ENCODE data around the gene THBS2. TPM values are rescaled to one million over a fixed set of nuclear protein-coding genes. Genes with fewer than 3 reads are reported as not detected.

The THBS2 gene
- total RNA-seq, 2 donors from 2014 or later: 358 to 373 TPM

DNA sequence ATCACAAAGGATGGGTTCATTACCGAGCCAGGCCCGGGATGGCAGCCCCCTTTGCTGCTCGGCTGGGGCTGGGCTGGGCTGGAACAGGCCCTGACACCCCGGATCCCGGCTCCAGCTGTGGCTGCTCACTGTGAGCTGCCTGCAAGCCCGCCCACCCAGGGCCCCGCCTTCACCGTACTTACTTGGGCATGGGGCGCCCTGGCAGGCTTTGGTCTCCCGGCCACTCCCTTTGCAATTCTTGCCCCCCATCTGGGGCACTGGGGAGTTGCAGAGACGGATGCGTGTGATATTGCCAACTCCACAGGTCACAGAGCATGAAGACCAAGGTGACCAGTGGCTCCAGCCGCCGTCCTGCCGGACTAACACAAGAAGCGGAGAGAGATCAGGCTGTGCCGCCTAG, 16.7 kb downstream of the THBS2 start:
- DNase-seq (ENCODE audit: low spot score): peak; percentile 79
- intact Hi-C loops (cut with DNase I): no loop called here

DNA sequence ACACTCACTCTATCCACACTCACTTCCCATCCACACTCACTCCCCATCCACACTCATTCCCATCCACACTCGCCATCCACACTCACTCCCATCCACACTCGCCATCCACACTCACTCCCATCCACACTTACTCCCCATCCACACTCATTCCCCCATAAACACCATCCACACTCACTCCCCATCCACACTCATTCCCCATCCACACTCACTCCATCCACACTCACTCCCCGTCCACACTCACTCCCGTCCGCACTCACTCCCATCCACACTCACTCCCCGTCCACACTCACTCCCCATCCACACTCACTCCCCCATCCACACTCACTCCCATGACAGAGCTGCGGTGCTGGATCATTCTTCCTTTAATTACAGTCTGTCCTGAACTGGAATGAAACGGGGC, 17.1 kb downstream of the THBS2 start:
- DNase-seq (ENCODE audit: low spot score): no peak
- intact Hi-C loops (cut with DNase I): no loop called here

DNA sequence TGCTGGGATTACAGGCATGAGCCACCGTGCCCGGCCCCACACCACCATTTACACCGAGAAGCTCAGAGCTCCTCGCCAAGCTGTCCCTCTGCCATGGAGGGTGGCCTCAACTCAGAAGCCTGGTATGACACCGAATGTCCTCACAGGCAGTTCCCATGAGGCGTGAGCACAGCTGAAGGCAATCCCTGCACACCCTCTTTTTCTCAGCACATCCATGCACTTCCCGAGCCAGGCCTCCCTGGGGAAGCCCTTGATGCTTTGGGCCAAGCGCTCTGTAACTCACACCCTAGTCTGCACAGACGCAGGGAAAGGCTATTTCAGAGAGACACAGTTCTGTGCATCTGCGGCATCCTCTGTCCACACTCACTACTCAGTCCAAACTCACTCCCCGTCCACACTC, 18.4 kb downstream of the THBS2 start:
- peak; percentile 61 for DNase-seq (ENCODE audit: low spot score)
- intact Hi-C loops (cut with DNase I): no loop called here

DNA sequence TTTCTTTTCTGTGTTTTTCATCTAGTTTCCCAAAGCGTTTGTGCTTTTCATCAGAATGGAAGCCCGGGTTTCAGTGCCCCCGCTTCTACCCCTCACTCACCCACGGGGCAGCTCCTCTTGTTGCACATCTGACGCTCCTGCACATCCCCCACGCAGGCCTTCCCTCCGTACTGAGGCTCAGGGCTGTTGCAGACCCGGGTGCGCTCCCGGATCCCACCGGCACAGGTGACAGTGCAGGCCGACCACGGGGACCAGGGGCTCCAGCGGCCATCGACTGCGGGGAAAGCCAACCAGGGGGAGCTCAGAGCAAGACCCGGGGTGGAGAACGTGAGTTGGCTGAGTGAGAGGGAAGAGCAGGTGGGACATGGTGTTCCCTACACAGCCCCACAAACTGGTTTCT, 19.0 kb downstream of the THBS2 start:
- intact Hi-C loops (cut with DNase I): no loop called here
- DNase-seq (ENCODE audit: low spot score): peak; percentile 74

DNA sequence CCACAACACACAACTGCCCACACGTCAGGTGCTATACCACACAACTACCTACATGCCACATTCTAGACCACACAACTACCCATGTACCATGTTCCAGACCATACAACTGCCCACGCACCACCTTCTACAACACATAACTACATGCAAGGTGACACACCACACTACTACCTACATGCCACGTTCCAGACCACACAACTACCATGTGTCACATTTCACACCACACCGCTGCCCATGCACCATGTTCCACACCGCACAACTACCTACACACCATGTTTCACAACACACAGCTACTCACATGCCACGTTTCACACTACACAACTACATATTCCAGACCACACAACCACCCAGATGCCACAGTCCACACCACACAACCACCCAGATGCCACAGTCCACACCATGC, 19.8 kb downstream of the THBS2 start:
- DNase-seq (ENCODE audit: low spot score): peak; percentile 54
- intact Hi-C loops (cut with DNase I): no loop called here

DNA sequence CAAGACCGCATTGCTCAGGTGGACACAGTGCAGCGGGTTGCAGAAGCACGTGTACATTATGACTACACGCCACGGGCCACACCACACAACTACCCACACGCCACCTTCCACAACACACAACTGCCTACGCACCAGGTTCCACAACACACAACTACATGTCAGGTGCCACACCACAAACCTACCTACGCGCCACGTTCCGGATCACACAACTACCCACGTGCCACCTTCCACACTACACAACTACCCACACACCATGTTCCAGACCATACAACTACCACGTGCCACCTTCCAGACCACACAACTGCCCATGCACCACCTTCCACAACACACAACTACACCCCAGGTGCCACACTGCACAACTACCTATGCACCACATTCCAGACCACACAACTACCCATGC, 20.5 kb downstream of the THBS2 start:
- intact Hi-C loops (cut with DNase I): no loop called here
- DNase-seq (ENCODE audit: low spot score): peak; percentile 78

DNA sequence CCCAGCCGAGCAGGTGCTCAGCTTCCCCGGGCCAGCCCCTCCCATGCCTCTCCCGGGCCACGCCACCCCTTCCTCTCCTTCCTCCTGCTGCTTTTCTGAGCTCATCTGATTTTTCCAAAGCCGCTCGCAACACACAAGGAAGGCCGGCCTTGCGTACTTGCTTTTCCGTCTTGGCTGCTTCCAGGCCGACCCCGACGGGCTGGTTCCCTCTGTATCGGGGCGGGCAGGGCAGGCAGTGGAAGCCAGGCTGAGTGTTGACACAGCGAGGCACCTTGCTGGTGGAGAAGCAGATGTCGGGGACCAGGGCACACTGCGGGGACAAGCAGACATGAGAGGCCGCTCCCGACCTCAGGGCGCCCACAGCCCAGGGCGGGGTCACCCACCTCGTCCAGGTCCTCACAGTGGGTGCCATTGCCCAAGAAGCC, 21.1 kb downstream of the THBS2 start:
- intact Hi-C loops (cut with DNase I): no loop called here
- peak; percentile 78 for DNase-seq (ENCODE audit: low spot score)

DNA sequence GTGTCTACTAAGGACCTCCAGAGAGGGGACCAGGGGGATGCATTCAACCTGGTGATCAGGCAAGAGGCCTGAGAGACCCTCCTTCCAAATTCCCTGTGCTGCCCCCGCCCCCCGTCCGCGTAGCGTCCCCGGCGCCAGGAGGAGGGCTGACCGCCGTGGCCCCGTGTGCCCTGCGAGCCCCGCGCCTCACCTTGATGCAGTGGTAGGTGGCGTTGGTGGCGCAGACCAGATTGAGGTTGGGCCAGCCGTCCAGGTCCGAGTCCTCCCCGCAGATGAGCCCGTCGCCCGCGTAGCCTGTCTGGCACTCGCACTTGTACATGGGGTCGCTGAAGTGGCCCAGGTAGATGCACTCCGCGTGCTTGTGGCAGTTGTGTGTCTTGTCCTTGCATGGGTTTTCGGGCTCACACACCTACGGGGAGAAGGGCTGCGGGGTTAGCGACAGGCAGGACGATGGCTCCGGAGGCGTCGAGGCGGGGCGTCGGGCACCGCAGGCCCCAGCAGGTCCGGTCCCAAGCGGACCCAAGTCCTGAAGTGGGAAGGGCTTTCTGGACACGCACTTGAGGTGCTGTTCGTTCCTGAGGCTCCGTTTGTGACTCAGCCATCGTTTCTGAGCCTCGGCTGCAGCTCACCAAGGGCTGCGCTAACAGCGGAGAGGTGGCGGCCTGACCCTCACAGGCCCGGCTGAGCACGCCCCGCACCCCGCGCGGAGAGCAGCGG, 21.7 kb downstream of the THBS2 start:
- peak; percentile 82 for DNase-seq (ENCODE audit: low spot score)
- intact Hi-C loops (cut with DNase I): no loop called here

DNA sequence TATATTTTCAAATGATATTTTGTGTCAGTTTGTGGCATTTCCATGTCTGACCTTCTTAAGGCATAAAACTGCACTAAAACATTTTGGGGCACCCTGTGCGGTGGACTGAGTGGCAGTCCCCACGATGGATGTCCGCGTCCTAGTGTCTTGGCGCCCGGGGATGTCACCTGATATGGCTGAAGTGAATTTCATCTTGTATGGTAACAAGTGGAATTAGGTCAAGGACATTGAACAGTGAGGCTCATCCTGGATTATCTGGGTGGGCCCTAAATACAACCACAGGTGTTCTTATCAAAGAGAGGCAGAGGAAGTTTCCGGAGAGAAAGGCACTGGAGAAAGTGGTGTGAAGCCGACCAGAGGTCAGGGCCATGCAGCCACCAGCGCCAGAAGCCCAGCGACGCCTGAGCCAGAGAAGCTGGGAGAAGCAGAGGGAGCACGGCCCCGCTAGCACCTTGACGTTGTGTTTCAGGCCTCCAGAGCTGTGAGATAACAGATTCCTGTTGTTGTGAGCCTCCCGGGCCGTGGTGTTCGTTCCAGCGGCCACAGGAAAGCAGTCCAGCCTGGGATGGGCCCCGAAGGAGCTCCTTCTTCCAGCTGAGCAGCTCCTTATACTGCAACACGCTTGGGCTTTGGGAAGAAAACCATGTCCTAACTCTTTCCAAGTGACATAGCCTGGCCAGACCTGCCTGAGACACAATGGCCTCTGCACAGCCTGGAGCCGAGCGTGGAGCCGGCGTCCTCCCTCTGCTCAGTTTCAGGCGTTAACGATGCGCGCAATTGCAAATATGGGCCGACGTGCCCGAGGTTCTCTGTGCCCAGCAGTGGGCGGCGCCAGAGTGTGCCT, 22.5 kb downstream of the THBS2 start:
- peak; percentile 81 for DNase-seq (ENCODE audit: low spot score)
- intact Hi-C loops (cut with DNase I): no loop called here

DNA sequence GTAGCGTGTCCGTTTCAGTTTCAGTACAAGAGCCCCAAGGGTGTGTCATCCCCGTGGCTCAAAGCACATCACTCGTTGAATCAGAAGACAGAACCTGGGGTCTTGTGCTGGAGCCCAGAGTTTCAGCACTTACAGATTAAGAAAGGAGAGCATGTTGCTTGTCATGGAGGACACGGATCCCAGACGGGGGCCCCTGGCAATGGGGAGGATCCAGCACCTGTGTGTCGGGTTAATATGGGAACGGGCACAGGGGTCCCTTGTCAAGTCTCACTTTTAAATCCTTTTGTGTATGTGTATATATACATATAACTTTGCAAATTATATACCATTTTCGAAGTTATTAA, 23.4 kb downstream of the THBS2 start:
- intact Hi-C loops (cut with DNase I): no loop called here
- no peak for DNase-seq (ENCODE audit: low spot score)

DNA sequence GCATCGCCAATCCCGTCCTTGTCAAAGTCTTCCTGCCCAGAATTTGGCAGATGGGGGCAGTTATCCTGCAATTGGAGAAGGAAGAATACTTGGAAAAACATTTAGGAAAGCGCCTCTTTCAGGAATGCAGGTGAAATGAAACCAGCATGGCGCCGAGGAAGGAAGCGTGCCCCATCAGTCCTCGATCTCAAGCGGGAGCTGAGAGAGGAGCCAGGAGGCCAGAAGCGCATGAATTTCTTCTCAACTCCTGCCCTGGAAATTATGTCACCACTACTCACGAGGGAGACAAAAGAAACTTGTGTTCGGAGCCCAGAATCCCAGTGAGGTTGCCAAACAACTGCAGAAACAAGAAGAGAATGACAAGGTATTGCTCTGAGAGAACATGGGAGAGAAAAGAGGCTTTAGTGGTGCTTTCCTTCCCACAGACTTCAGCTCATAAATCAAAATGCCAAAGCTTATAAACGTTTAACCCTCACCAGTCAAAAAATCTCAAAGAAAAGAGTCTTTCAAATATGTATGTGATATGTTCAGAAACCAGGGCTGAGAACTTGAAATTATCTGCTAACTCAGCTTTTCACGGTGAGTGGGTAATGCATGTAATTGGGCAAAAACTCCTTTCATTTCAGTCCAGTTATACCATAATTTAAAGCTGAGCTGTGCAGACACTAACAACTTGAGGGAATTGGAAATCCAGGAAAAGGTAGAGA, 23.9 kb downstream of the THBS2 start:
- no peak for DNase-seq (ENCODE audit: low spot score)
- intact Hi-C loops (cut with DNase I): no loop called here

DNA sequence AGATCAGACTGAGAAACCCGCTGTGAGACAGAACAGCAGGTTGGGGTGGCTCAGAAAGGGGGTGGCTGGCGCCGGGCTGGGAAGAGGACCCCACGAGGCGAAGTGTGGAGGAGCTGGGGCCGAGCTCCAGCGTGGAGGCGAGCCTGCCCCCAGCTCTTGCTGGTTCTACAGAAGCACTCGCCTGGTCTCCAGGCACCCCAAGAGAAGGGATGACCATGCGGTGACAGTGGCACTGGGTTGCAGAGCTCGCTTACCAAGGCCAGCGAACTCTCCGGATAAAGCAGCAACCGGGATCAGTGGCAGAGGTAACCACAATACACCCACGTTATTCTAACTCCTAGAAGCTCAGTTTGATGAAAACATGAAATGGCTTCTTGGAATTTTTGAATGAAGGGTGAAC, 26.5 kb downstream of the THBS2 start:
- no peak for DNase-seq (ENCODE audit: low spot score)
- intact Hi-C loops (cut with DNase I): no loop called here

DNA sequence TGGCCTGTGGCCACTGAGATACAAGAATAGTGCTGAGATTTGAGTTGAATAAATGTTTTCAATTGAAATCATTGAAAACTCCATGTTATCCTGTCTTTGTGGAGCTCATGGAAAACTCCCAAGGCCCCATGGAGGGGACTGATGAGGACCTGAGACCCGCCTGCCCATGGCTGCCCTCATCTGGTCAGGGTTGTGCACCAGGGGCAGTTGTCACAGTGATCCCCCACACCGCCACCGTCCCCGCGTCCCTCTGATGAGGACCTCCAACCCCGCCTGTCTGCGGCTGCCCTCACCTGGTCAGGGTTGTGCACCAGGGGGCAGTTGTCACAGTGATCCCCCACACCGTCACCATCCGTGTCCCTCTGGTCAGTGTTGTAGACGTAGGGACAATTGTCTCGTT, 27.8 kb downstream of the THBS2 start:
- intact Hi-C loops (cut with DNase I): no loop called here
- peak; percentile 79 for DNase-seq (ENCODE audit: low spot score)

DNA sequence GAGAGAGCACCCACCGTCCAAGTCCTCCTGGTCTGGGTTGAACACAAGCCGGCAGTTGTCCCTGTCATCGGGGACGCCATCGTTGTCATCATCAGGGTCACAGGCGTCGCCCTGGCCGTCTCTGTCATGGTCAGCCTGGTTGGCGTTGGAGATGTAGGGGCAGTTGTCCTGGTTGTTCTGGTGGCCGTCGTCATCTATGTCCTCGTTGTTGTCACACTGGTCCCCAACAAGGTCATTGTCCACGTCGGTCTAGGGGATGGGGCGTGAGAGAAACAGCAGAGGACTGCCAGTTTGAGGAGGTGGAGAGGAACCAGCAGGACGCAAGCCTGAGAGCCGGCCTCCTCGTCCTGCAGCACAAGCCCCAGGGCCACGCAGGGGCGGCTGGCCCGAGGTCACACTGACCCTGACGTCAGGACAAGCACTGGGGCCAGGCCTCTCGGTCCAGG, 28.5 kb downstream of the THBS2 start:
- intact Hi-C loops (cut with DNase I): no loop called here
- DNase-seq (ENCODE audit: low spot score): peak; percentile 79

DNA sequence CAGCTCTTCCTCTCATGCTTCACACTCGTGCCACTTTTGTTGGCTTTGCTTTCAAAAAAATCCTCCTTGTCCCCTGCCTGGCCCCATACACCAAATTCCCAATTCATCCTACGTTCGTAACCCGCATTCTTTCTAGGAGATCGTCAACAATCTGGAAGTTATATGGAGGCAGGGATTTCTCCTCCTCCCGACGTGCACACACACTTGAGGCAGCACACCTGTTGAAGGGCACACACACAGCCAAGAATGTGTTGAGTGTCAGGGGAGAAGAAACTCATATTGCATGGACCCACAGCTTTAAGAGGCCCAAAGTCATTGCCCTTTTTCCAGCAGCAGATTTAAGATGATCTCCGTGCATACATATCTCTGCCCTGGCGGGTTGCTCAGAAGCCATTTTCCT, 28.9 kb downstream of the THBS2 start:
- no peak for DNase-seq (ENCODE audit: low spot score)
- intact Hi-C loops (cut with DNase I): no loop called here

DNA sequence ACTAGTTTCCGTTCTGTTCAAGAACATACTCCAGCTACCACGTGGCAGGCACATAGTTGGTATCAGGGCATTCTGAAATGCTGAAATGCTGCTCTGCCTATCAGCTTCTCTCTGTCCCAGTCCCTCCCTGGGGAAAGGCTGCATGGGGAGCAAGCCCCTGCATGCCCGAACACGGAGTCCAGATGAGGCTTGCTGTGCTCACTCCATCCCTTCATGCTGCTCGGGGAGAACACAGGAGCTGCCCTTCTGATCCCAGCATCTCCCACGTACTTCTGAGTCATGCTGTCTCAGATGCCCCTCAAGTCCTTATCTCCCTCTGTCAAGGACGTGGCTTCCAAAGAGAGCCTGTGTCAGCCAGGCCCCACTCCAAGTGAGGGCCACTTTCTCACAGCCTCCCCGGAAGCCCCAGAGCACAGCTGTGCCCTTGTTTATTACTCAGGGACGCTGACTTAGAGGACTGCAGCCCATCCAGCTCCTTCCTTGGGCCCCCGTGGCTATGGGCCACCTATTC, 29.4 kb downstream of the THBS2 start:
- intact Hi-C loops (cut with DNase I): no loop called here
- peak; percentile 84 for DNase-seq (ENCODE audit: low spot score)

DNA sequence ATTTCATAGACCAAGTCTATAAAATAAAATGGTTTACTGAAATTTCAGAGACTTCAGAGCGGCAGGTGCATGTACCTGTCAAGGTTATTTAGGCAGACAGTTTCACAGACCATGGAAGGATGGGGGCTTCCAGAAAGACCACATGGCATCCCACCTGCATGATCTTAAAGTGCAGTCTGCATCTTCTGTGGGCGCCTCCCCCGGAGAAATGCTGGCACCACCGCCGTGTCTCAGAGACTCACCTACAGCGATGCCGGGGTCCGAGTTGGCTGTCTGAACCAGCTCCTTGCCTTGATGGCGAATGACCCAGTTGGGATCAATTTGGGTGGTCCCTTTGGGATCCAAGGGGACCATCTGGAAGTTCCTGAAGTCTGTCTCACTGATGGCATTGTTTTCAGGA, 30.6 kb downstream of the THBS2 start:
- intact Hi-C loops (cut with DNase I): no loop called here
- DNase-seq (ENCODE audit: low spot score): peak; percentile 75

DNA sequence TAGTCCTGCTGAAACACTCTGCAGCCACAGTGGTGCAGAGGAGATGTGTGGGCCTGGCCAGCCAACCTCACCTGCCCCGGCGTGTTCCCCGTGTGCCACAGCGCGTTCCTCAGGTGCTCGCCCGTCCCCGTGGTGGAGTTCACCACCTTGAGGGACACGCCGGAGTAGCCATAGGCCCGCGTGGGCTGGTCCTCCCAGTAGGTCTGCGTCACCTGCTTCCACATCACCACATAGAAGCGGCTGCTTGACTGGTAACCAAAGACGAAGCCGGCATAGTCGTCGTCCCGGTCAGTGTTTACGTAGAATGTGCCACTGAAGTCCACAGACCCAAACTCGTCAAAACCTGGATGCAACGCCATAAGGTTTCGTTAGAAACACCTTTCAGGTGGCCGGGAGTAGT, 31.5 kb downstream of the THBS2 start:
- intact Hi-C loops (cut with DNase I): no loop called here

DNA sequence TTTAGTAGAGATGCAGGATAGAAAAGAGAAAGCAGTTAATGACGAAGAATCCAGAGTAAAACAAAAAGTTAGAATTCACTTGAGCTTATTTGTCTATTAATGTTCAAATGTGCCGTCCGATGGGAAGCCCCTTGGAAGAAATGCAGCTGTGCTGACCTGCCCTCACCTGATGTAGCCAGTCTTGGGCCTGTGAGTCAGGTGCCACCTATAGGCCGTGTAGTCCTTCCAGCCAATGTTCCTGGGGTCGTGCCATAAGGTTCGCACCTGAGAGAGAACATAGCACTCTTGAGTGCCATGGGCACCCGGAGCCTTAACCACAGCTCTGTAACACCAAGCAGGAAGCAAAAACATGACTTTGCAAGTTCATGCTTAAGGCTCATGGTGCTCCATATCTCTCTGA, 32.4 kb downstream of the THBS2 start:
- intact Hi-C loops (cut with DNase I): no loop called here
- no peak for DNase-seq (ENCODE audit: low spot score)

More for the DNA sequence above, 31.5 kb downstream of the THBS2 start:
- DNase-seq (ENCODE audit: low spot score): no peak
